HEK293T (cell line): ENCODE measurements around the gene NPRL2.

Source experiments
- CTCF ChIA-PET: fragments of 350-600 bp; formaldehyde crosslinking; extraction: SDS; loops from one replicate; lab custom pipeline; 2021; ENCODE audit warnings: antibody characterized with exemption, inconsistent platforms; lab: Yijun Ruan, JAX
- POLR2A ChIA-PET: fragments of 350-600 bp; formaldehyde crosslinking; extraction: SDS; loops from one replicate; lab custom pipeline; 2020; ENCODE audit warnings: antibody characterized with exemption, inconsistent platforms; lab: Yijun Ruan, JAX
- DNase-seq: peaks from one replicate; pipeline ENCODE4 v3.0.0; 2012; ENCODE audit warnings: mixed read lengths; ENCODE audit errors: extremely low spot score
- ARNT ChIP-seq: fragments of 450-650 bp; IDR thresholded peaks from 2 replicates; pipeline ENCODE4 v1.6.1; 2017; ENCODE audit warnings: mild to moderate bottlenecking
- BHLHE40 ChIP-seq: fragments of 450-650 bp; IDR thresholded peaks from 2 replicates; pipeline ENCODE4 v1.6.1; 2016; ENCODE audit warnings: mild to moderate bottlenecking, moderate library complexity, borderline replicate concordance
- CTBP1 ChIP-seq: fragments of 450-650 bp; IDR thresholded peaks from 2 replicates; pipeline ENCODE4 v1.6.1; 2016; ENCODE audit warnings: borderline replicate concordance
- ELF4 ChIP-seq: fragments of 450-650 bp; IDR thresholded peaks from 2 replicates; pipeline ENCODE4 v1.6.1; 2017; ENCODE audit warnings: antibody characterized with exemption
- FOXA1 ChIP-seq: fragments of 450-650 bp; IDR thresholded peaks from 2 replicates; pipeline ENCODE4 v1.6.1; 2016; ENCODE audit warnings: mild to moderate bottlenecking
- FOXK2 ChIP-seq: fragments of 450-650 bp; IDR thresholded peaks from 2 replicates; pipeline ENCODE4 v1.6.1; 2016; ENCODE audit warnings: mild to moderate bottlenecking
- FOXM1 ChIP-seq: fragments of 450-650 bp; IDR thresholded peaks from 2 replicates; pipeline ENCODE4 v1.6.1; 2017; ENCODE audit warnings: mild to moderate bottlenecking, borderline replicate concordance
- HDGF ChIP-seq: fragments of 450-650 bp; IDR thresholded peaks from 2 replicates; pipeline ENCODE4 v1.6.1; 2017; ENCODE audit warnings: antibody characterized with exemption, borderline replicate concordance
- L3MBTL2 ChIP-seq: fragments of 450-650 bp; conservative IDR thresholded peaks from 2 replicates; pipeline ENCODE4 v1.6.1; 2016; ENCODE audit warnings: mild to moderate bottlenecking
- LEF1 ChIP-seq: fragments of 450-650 bp; IDR thresholded peaks from 2 replicates; pipeline ENCODE4 v1.6.1; 2017; ENCODE audit warnings: mild to moderate bottlenecking, borderline replicate concordance
- NFRKB ChIP-seq: fragments of 450-650 bp; IDR thresholded peaks from 2 replicates; pipeline ENCODE4 v1.6.1; 2016; ENCODE audit warnings: mild to moderate bottlenecking, moderate library complexity
- SP1 ChIP-seq: fragments of 450-650 bp; IDR thresholded peaks from 2 replicates; pipeline ENCODE4 v1.6.1; 2017
- SUZ12 ChIP-seq: fragments of 450-650 bp; IDR thresholded peaks from 2 replicates; pipeline ENCODE4 v1.6.1; 2016; ENCODE audit warnings: mild to moderate bottlenecking
- TARDBP ChIP-seq: fragments of 450-650 bp; IDR thresholded peaks from 2 replicates; pipeline ENCODE4 v1.6.1; 2016
- ZNF384 ChIP-seq: fragments of 450-650 bp; IDR thresholded peaks from 2 replicates; pipeline ENCODE4 v1.6.1; 2016
- TF ChIP-seq, protein P1 (sequence below): fragments of 450-650 bp; IDR thresholded peaks from 2 replicates; pipeline ENCODE4 v1.6.1; 2016

Gene NPRL2

GRCh38 chr3:50341537-50341936, 9.0 kb downstream of the NPRL2 start:
- POLR2A ChIA-PET = interaction anchor here (1.0 kb wide), 1 partner anchor 14 kb away, joined by 5 read pairs; no protein-coding TSS in a partner anchor
- no peak for TF ChIP-seq SP1
- CTCF ChIA-PET = no interaction called here
- no peak for DNase-seq

DNA sequence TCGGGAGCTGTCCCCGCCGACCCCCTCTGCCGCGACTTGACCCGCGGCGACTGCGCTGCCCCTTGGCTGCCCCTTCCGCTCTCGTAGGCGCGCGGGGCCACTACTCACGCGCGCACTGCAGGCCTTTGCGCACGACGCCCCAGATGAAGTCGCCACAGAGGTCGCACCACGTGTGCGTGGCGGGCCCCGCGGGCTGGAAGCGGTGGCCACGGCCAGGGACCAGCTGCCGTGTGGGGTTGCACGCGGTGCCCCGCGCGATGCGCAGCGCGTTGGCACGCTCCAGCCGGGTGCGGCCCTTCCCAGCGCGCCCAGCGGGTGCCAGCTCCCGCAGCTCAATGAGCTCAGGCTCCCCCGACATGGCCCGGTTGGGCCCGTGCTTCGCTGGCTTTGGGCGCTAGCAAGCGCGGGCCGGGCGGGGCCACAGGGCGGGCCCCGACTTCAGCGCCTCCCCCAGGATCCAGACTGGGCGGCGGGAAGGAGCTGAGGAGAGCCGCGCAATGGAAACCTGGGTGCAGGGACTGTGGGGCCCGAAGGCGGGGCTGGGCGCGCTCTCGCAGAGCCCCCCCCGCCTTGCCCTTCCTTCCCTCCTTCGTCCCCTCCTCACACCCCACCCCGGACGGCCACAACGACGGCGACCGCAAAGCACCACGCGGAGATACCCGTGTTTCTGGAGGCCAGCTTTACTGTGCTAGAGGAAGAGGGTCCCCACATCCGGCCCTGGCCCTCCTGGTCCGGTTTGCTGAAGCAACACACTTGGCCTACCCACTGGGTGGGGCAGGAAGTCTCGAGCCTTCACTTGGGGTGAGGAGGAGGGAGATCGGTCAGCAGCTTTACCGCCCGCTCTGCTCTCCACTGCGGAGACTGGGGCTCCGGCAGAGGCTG, 9.9 kb downstream of the NPRL2 start, which contains the start of gene RASSF1:
Gene RASSF1, minus strand, starts transcription at position 389 of the 882 bp plus-strand sequence. Its CDS starts 31 bp downstream, at position 358.
- DNase-seq = no peak

GRCh38 chr3:50340147-50340447, 10.5 kb downstream of the NPRL2 start:
- DNase-seq = no peak
- TF ChIP-seq ELF4 = no peak
- TF ChIP-seq SP1 = no peak
- TF ChIP-seq HDGF = no peak
- TF ChIP-seq FOXK2 = no peak
- TF ChIP-seq ARNT = no peak
- no peak for TF ChIP-seq BHLHE40
- TF ChIP-seq, protein P1, sequence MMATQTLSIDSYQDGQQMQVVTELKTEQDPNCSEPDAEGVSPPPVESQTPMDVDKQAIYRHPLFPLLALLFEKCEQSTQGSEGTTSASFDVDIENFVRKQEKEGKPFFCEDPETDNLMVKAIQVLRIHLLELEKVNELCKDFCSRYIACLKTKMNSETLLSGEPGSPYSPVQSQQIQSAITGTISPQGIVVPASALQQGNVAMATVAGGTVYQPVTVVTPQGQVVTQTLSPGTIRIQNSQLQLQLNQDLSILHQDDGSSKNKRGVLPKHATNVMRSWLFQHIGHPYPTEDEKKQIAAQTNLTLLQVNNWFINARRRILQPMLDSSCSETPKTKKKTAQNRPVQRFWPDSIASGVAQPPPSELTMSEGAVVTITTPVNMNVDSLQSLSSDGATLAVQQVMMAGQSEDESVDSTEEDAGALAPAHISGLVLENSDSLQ = no peak
- TF ChIP-seq L3MBTL2 = no peak
- no peak for TF ChIP-seq CTBP1
- no peak for TF ChIP-seq TARDBP
- CTCF ChIA-PET = no interaction called here
- POLR2A ChIA-PET = no interaction called here

More for the DNA sequence above, 9.9 kb downstream of the NPRL2 start, which contains the start of gene RASSF1:
- ChIA-PET POLR2A (no interaction called here), CTCF (no interaction called here)
- TF ChIP-seq TARDBP (no peak), FOXM1 (no peak), CTBP1 (no peak), ARNT (no peak), BHLHE40 (no peak), FOXA1 (no peak), NFRKB (no peak), FOXK2 (no peak)
- TF ChIP-seq, protein P1 = no peak

DNA sequence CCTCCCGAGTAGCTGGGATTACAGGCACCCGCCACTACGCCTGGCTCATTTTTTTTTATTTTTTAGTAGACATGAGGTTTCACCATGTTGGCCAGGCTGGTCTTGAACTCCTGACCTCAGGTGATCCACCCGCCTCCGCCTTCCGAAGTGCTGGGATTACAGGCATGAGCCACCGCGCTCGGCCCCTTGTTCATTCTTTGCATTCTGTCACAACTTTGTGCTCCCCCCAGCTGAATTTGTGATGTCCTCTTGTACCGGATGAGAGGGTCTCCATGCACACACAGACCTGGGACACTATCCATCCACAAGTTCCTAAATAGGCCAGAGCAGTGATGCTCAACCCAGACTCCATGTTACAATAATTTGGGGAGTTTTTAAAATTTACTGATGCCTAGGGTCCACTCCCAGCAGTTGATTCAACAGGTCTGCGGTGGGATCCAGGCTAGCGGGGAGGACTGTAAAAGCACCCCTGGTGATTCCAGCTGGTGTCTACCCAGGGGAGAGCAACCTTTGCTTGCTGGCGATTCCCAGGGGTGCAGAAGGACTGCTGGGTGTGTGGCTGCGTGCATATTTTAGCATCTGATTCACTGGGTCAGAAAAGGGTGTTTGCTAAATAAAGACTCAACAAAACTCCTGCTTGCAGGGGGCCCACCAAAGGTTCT, 11.0 kb downstream of the NPRL2 start:
- TF ChIP-seq NFRKB (no peak), FOXM1 (no peak), LEF1 (no peak), FOXK2 (no peak), HDGF (no peak), SUZ12 (no peak), BHLHE40 (no peak), FOXA1 (no peak), CTBP1 (no peak), ELF4 (no peak), ZNF384 (no peak), SP1 (no peak), ARNT (no peak), L3MBTL2 (no peak), TARDBP (no peak)
- TF ChIP-seq, protein P1 = no peak
- ChIA-PET CTCF (interaction anchor here (0.6 kb wide), 1 partner anchor 79 kb away, joined by 3 read pairs; no protein-coding TSS in a partner anchor), POLR2A (interaction anchor here (3.9 kb wide), 1 partner anchor 11 kb away, joined by 119 read pairs; the partner anchor contains the start of genes CYB561D2 and NPRL2)
- no peak for DNase-seq

- TF ChIP-seq FOXA1 (no peak), FOXK2 (no peak), ELF4 (no peak), ARNT (no peak), BHLHE40 (no peak), SP1 (no peak), L3MBTL2 (no peak)
- DNase-seq = no peak
- ChIA-PET POLR2A (interaction anchor here (3.9 kb wide), 2 partner anchors 11 to 12 kb away, joined by 88 to 119 read pairs; partner anchors contain the start of genes CYB561D2, NPRL2 and TUSC2), CTCF (interaction anchor here (0.5 to 0.6 kb wide), 2 partner anchors 80 to 488 kb away, joined by 3 read pairs; no protein-coding TSS in a partner anchor)
Observed at GRCh38 chr3:50338965-50339364, 11.6 kb downstream of the NPRL2 start.
